GM18499 (cell line): ENCODE data around the gene CCT2.
A peak's percentile ranks its signal among the peaks of the same experiment; 100 is the strongest.

Experiments
- ATAC-seq: cut with Tn5 transposase; IDR thresholded peaks from one replicate; pipeline ENCODE4 v1.9.1; 2021; ENCODE audit warnings: moderate number of reproducible peaks; ENCODE audit not compliant: insufficient read depth, unreplicated experiment

Gene CCT2

GRCh38 chr12:69585189-69586062 lies at the start of gene CCT2:
Gene CCT2, plus strand, starts transcription at chr12:69585459. Its CDS starts 63 bp downstream, at chr12:69585522.
- peak; percentile 94 for ATAC-seq

GRCh38 chr12:69540987-69541386 lies 44.3 kb upstream of the CCT2 start:
- no peak for ATAC-seq

GRCh38 chr12:69544087-69544486 lies 41.2 kb upstream of the CCT2 start:
- ATAC-seq, result no peak

GRCh38 chr12:69545081-69545480 lies 40.2 kb upstream of the CCT2 start:
- ATAC-seq, result no peak

GRCh38 chr12:69546693-69547438 lies 38.4 kb upstream of the CCT2 start:
- no peak for ATAC-seq

- no peak for ATAC-seq
Measured at GRCh38 chr12:69548687-69549086, 36.6 kb upstream of the CCT2 start.

- ATAC-seq, result no peak
Measured at GRCh38 chr12:69550569-69551350, 34.5 kb upstream of the CCT2 start.

- no peak for ATAC-seq
Measured at GRCh38 chr12:69553628-69554248, 31.5 kb upstream of the CCT2 start.

- no peak for ATAC-seq
Measured at GRCh38 chr12:69555461-69555860, 29.8 kb upstream of the CCT2 start.

GRCh38 chr12:69556383-69556782 lies 28.9 kb upstream of the CCT2 start:
- no peak for ATAC-seq

- no peak for ATAC-seq
Measured at GRCh38 chr12:69563166-69563762, 22.0 kb upstream of the CCT2 start.

GRCh38 chr12:69566603-69567002 lies 18.7 kb upstream of the CCT2 start:
- ATAC-seq, result no peak

- ATAC-seq, result no peak
Measured at GRCh38 chr12:69569236-69569635, 16.0 kb upstream of the CCT2 start.

- ATAC-seq, result no peak
Measured at GRCh38 chr12:69570000-69570516, 15.2 kb upstream of the CCT2 start.

- ATAC-seq, result no peak
Measured at GRCh38 chr12:69570545-69571399, 14.5 kb upstream of the CCT2 start.

- no peak for ATAC-seq
Measured at GRCh38 chr12:69575346-69575745, 9.9 kb upstream of the CCT2 start.

- ATAC-seq, result no peak
Measured at GRCh38 chr12:69578283-69578682, 7.0 kb upstream of the CCT2 start.

GRCh38 chr12:69579029-69579428 lies 6.2 kb upstream of the CCT2 start:
- ATAC-seq, result no peak

- no peak for ATAC-seq
Measured at GRCh38 chr12:69580074-69580473, 5.2 kb upstream of the CCT2 start.
